HepG2 (cell line): ENCODE measurements around the gene SUN1. TPM values are rescaled to one million over a fixed set of nuclear protein-coding genes. Genes with fewer than 3 reads are reported as not detected.
A peak's percentile ranks its signal among the peaks of the same experiment; 100 is the strongest.

ENCODE experiments used
- ATAC-seq: fragments of 200-7000 bp; cut with Tn5 transposase; 3 replicates; pipeline ENCODE4 v1.9.1; 2020; ENCODE audit warnings: mild to moderate bottlenecking, moderate library complexity
- BruUV-seq: library from RNA; stranded (reverse); fragments of 400-500 nt; replicated peaks from 2 replicates; lab custom pipeline; 2021; lab: Mats Ljungman, UMichigan
- CTCF ChIA-PET: fragments of 300-600 bp; formaldehyde crosslinking; extraction: SDS; loops from one replicate; lab custom pipeline; 2021; ENCODE audit warnings: low total read pairs, inconsistent platforms, low intra/inter-chr PET ratio; lab: Yijun Ruan, JAX
- POLR2A ChIA-PET: fragments of 350-600 bp; sonication (Branson Sonifier 250); formaldehyde crosslinking; loops from one replicate; lab custom pipeline; 2020; ENCODE audit warnings: antibody characterized with exemption, inconsistent platforms; lab: Yijun Ruan, JAX
- DNase-seq: peaks from one replicate; pipeline ENCODE4 v3.0.0-alpha.2; 2015; ENCODE audit warnings: low spot score
- FAIRE-seq: peaks from 3 replicates; lab custom pipeline; 2011; peaks lifted over from hg19 to GRCh38; lab: Jason Lieb, UNC
- H2AFZ ChIP-seq: one replicate; pipeline ENCODE4 v1.6.1; 2011; ENCODE audit warnings: low read length, inconsistent platforms
- H3K27ac ChIP-seq: fragments of 300-600 bp; 3 replicates; pipeline ENCODE4 v1.8.0; 2011; ENCODE audit warnings: mixed run types, mild to moderate bottlenecking, mixed read lengths, low read length, inconsistent platforms; ENCODE audit not compliant: insufficient read depth; ENCODE audit errors: extremely low read length
- H3K27me3 ChIP-seq, 2 experiments: fragments of 200-600 bp in 1 of 2; 2 replicates in 1 of 2; 3 replicates in 1 of 2; pipeline versions ENCODE4 v1.6.0 to v1.8.0; 2011; ENCODE audit warnings: low read length in 2 of 2, mild to moderate bottlenecking in 2 of 2, moderate library complexity in 2 of 2, inconsistent platforms in 1 of 2; ENCODE audit not compliant: insufficient read depth in 2 of 2, control insufficient read depth in 1 of 2
- H3K36me3 ChIP-seq, 2 experiments: fragments of 200-600 bp in 1 of 2; replicated peaks in 1 of 2; 2 replicates in 1 of 2; 3 replicates in 1 of 2; pipeline versions ENCODE4 v1.5.1 to v1.8.0; 2011; ENCODE audit warnings: low read length in 2 of 2, inconsistent platforms in 1 of 2; ENCODE audit not compliant: insufficient read depth in 2 of 2, control insufficient read depth in 1 of 2
- H3K4me1 ChIP-seq: 2 replicates; pipeline ENCODE4 v1.5.1; 2012; ENCODE audit warnings: low read length, inconsistent platforms; ENCODE audit not compliant: insufficient read depth
- H3K4me2 ChIP-seq: 2 replicates; pipeline ENCODE4 v1.6.0; 2011; ENCODE audit warnings: low read depth, low read length, inconsistent platforms
- H3K4me3 ChIP-seq, 3 experiments: fragments of 200-600 bp in 1 of 3; sonication (generic), shearing (Covaris generic) in 1 of 3; replicated peaks in 1 of 3; 2 replicates each; pipeline ENCODE4 v1.5.1; 2011 to 2016; ENCODE audit warnings: low read length in 3 of 3, inconsistent platforms in 2 of 3, low read depth in 2 of 3, mild to moderate bottlenecking in 2 of 3, control low read depth in 1 of 3, mixed read lengths in 1 of 3; ENCODE audit not compliant: insufficient read depth in 1 of 3
- H3K79me2 ChIP-seq: one replicate; pipeline ENCODE4 v1.6.1; 2011; ENCODE audit warnings: low read length, inconsistent platforms; ENCODE audit not compliant: insufficient read depth
- H3K9ac ChIP-seq: 2 replicates; pipeline ENCODE4 v1.6.0; 2011; ENCODE audit warnings: mild to moderate bottlenecking, low read depth, low read length, inconsistent platforms; ENCODE audit not compliant: insufficient read depth
- H3K9me3 ChIP-seq: 2 replicates; pipeline ENCODE4 v1.5.1; 2012; ENCODE audit warnings: mild to moderate bottlenecking, low read length
- H4K20me1 ChIP-seq: 2 replicates; pipeline ENCODE4 v1.6.0; 2011; ENCODE audit warnings: inconsistent platforms, mild to moderate bottlenecking, low read length, moderate library complexity; ENCODE audit not compliant: insufficient read depth
- AGO2 ChIP-seq: fragments of 200-400 bp; formaldehyde crosslinking; optimal IDR thresholded peaks from 2 replicates; pipeline ENCODE3; 2017; ENCODE audit warnings: mild to moderate bottlenecking, low read depth, low read length, moderate library complexity
- MYC ChIP-seq: sonication (generic); formaldehyde crosslinking; IDR thresholded peaks from 2 replicates; pipeline ENCODE4 v1.9.0; 2021; ENCODE audit warnings: missing genetic modification reagents, borderline replicate concordance
- PHB2 ChIP-seq: fragments of 450-650 bp; IDR thresholded peaks from 2 replicates; pipeline ENCODE4 v1.6.1; 2018; ENCODE audit not compliant: partially characterized antibody
- ZNF296 ChIP-seq: sonication (generic); formaldehyde crosslinking; conservative IDR thresholded peaks from 2 replicates; pipeline ENCODE4 v1.5.0; 2020; ENCODE audit warnings: mild to moderate bottlenecking, missing genetic modification reagents
- WGBS: methylation state at CpG from one replicate; pipeline ENCODE4 v1.1.6; 2017; ENCODE audit warnings: low lambda C conversion rate; 5-methylcytosine and 5-hydroxymethylcytosine counted together
- in situ Hi-C: cut with HindIII; loops from 2 replicates; pipeline ENCODE4 v1.10.0; 2017; ENCODE audit warnings: low pct_unique_long_range_greater_than_20kb; ENCODE audit not compliant: extremely low pct_ligation_motif_present
- intact Hi-C: fragments of 100-400 bp; cut with micrococcal nuclease; formaldehyde crosslinking; loops from one replicate; pipeline ENCODE4 v1.10.0; 2022; ENCODE audit not compliant: unreplicated experiment
- polyA plus RNA-seq, 8 experiments: library from polyadenylated mRNA; depleted of rRNA in 3 of 8; stranded (reverse) in 7 of 8; unstranded in 1 of 8; fragments of >200 nt; fragmentation: Illumina TruSeq in 4 of 8; extraction: Trizol in 4 of 8; gene quantifications; 2 replicates each; pipeline versions ENCODE4 v1.2.1 to v1.2.3, GENCODE V29; 2011 to 2016; ENCODE audit warnings: low read depth in 4 of 8, missing spikeins in 1 of 8, mixed read lengths in 1 of 8; ENCODE audit not compliant: insufficient read depth in 1 of 8
- total RNA-seq, 5 experiments: library from RNA; depleted of rRNA; stranded (reverse); fragments of >200 nt; fragmentation: Illumina TruSeq; extraction: Trizol; gene quantifications; 2 replicates each; pipeline ENCODE4 v1.2.3, GENCODE V29; 2016; ENCODE audit warnings: low read depth in 1 of 5
- TF ChIP-seq, protein P1 (sequence below): sonication (generic); formaldehyde crosslinking; IDR thresholded peaks from 2 replicates; pipeline ENCODE4 v1.4.0; 2020; ENCODE audit warnings: mild to moderate bottlenecking, missing genetic modification reagents
- TF ChIP-seq, protein P2 (sequence below): sonication (generic); formaldehyde crosslinking; IDR thresholded peaks from 2 replicates; pipeline ENCODE4 v1.4.0; 2020; ENCODE audit warnings: missing genetic modification reagents, low read depth, mild to moderate bottlenecking, borderline replicate concordance
- TF ChIP-seq, protein P3 (sequence below): sonication (generic); formaldehyde crosslinking; IDR thresholded peaks from 2 replicates; pipeline ENCODE4 v1.9.0; 2022; ENCODE audit warnings: low read depth, missing genetic modification reagents

Gene SUN1
- total and polyA plus RNA-seq, 2 of the 13 experiments (the other 11 are each of a cell fraction or from before 2014, with no cell fraction given), result 47.0 to 126 TPM

DNA sequence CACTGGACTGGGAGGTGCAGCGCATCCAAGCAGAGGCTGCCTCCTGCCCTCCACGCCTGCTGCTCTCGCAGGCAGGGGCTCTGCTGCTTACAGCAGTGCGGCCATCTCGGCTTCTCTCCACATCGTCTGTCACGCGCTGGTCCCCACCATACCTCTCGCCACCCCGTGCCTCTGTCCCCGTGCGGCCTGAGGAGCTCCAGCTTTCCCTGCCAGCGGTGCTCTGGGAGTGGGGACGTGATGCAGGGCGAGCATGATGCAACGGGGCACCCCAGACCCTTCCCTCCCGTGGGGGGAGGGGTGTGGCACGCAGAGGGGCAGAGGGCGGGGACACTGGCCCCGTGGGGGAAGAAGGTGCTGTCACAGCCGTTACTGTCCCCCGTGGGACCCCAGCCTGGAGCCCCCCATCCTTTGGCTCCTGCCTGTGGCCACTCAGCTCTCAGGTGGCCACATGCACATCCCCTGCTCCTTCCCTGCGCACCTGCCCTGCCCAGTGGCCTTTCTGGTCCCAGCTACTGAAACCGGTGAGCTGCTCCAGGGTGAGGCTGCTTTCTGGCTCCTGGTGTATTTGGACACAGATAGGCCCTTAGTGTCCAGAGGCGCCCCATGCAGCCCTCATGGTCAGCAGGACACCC lies 53.1 kb downstream of the SUN1 start (continued):
- TF ChIP-seq, protein P1, sequence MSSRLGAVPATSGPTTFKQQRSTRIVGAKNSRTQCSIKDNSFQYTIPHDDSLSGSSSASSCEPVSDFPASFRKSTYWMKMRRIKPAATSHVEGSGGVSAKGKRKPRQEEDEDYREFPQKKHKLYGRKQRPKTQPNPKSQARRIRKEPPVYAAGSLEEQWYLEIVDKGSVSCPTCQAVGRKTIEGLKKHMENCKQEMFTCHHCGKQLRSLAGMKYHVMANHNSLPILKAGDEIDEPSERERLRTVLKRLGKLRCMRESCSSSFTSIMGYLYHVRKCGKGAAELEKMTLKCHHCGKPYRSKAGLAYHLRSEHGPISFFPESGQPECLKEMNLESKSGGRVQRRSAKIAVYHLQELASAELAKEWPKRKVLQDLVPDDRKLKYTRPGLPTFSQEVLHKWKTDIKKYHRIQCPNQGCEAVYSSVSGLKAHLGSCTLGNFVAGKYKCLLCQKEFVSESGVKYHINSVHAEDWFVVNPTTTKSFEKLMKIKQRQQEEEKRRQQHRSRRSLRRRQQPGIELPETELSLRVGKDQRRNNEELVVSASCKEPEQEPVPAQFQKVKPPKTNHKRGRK, result no peak
- no peak for TF ChIP-seq MYC (CRISPR knock-in tag)
- TF ChIP-seq, protein P2, sequence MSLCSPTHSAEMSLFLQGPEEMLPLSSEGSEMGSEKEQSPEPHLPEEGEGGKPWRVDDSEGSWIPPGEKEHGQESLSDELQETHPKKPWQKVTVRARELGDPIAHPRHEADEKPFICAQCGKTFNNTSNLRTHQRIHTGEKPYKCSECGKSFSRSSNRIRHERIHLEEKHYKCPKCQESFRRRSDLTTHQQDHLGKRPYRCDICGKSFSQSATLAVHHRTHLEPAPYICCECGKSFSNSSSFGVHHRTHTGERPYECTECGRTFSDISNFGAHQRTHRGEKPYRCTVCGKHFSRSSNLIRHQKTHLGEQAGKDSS (CRISPR knock-in tag), result no peak
- no peak for TF ChIP-seq ZNF296 (CRISPR knock-in tag)
- TF ChIP-seq PHB2, result no peak

DNA sequence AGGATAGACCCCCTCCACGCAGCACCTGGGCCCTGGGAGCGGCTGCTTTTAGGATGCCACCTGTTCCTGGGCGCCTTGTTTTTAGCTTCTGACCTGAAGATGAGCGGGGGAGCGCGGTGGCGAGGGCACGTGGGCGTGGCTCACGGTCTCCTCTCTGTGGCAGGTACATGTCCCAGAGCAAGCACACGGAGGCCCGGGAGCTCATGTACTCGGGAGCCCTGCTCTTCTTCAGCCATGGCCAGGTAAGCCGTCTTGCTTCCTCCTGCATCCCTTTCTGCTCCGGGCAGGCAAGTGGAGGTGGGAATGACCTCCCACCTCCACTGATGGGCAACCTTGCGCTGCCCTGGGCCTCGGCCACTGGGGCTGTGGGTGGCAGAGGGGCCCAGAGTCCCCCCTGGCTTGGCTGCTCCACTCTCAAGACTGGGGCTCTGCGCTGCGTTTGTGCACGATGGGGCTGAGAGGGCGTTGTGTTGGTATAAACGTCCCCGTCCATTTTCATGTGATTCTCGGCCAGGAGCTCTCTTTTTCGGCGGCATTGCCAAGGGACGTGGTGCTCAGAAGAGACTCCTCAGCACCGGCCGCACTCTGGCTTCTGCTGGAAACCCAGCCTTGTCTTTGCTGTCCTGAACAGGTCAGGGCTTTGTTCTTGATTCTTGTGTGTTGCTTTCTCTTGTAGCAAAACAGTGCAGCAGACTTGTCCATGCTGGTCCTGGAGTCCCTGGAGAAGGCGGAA lies 53.8 kb downstream of the SUN1 start:
- CTCF ChIA-PET, result no interaction called here
- H3K4me1 ChIP-seq, result peaks cover 13% of the 10 kb centered on the region
- peaks cover 33 to 46% of the 10 kb centered on the region in 2 experiments; a peak in 4 of 5 replicates for H3K36me3 ChIP-seq
- peak; percentile 7 for TF ChIP-seq AGO2
- TF ChIP-seq, protein P3, sequence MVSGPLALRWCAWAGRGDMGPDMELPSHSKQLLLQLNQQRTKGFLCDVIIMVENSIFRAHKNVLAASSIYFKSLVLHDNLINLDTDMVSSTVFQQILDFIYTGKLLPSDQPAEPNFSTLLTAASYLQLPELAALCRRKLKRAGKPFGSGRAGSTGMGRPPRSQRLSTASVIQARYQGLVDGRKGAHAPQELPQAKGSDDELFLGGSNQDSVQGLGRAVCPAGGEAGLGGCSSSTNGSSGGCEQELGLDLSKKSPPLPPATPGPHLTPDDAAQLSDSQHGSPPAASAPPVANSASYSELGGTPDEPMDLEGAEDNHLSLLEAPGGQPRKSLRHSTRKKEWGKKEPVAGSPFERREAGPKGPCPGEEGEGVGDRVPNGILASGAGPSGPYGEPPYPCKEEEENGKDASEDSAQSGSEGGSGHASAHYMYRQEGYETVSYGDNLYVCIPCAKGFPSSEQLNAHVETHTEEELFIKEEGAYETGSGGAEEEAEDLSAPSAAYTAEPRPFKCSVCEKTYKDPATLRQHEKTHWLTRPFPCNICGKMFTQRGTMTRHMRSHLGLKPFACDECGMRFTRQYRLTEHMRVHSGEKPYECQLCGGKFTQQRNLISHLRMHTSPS (CRISPR knock-in tag), result no peak
- intact Hi-C loops, result no loop called here
- POLR2A ChIA-PET, result no interaction called here
- DNase-seq (no peak), ATAC-seq (no peak), FAIRE-seq (no peak)
- no TSS peak for BruUV-seq
- peaks cover 75% of the 10 kb centered on the region for H3K79me2 ChIP-seq
- H3K27ac ChIP-seq, result no peak overlapping the region
- WGBS, result 94% methylated on average over 24 of the region's 30 CpGs
- in situ Hi-C loops, result no loop called here
- H2AFZ ChIP-seq, result no peak overlapping the region
- H3K9ac ChIP-seq, result no peak overlapping the region
- H3K4me2 ChIP-seq, result no peak overlapping the region
- H3K4me3 ChIP-seq, result no peak overlapping the region
- H4K20me1 ChIP-seq, result peaks cover 22% of the 10 kb centered on the region; the same call in 1 of the 2 replicates
- no peaks in the 10 kb centered on the region for H3K27me3 ChIP-seq
- no peaks in the 10 kb centered on the region for H3K9me3 ChIP-seq
